ENCODE results near the gene TEK. TPM values are rescaled to one million over a fixed set of nuclear protein-coding genes. Genes with fewer than 3 reads are reported as not detected.
"Not testable (repeated sequence)": the region's sequence is repeated elsewhere in the genome, so short reads cannot be mapped to it uniquely, and the experiment has no call there.

Gene TEK
- total RNA-seq, 4 donors from 2014 or later, result 4.4 to 25.3 (median 13.2) TPM

DNA sequence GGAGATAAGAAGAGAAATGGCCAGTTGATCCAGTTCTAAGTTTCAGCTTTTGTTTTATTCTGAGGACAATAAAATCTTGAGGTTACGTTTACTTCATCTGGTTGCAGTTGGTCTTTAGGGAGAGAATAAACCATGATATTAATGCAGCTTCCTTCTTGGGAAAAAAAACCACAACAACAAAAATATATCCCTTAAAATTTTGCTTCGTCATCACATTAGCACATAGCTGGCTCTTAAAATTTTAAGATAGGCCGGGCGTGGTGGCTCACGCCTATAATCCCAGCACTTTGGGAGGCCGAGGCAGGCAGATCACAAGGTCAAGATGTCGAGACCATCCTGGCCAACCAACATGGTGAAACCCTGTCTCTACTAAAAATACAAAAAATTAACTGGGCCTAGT, 101.6 kb downstream of the TEK start:
- H3K27ac ChIP-seq, result no peak overlapping the region
- no peaks in the 10 kb centered on the region for H3K27me3 ChIP-seq
- no peaks in the 10 kb centered on the region for H3K9me3 ChIP-seq
- TF ChIP-seq CTCF (IDR thresholded peaks at IDR 0.05), result no peak
- no peak for TF ChIP-seq POLR2A (IDR thresholded peaks at IDR 0.05)
- no peak for TF ChIP-seq POLR2AphosphoS5 (IDR thresholded peaks at IDR 0.05)
- TF ChIP-seq EP300 (IDR thresholded peaks at IDR 0.05), result no peak
- no peak overlapping the region for H3K4me3 ChIP-seq
- H3K36me3 ChIP-seq, result no peaks in the 10 kb centered on the region
- 88 to 98% methylated on average over 1 to 5 of the region's 7 CpGs for WGBS, 2 donors (ENCODE audit: low coverage in 1 of 2)
- ATAC-seq, result no peak
- H3K4me1 ChIP-seq, result peaks cover 0 to 10% (median 0%) of the 10 kb centered on the region in 3 donors

GRCh38 chr9:27212191-27212590, 103.2 kb downstream of the TEK start:
- no peaks in the 10 kb centered on the region for H3K36me3 ChIP-seq
- no peaks in the 10 kb centered on the region for H3K9me3 ChIP-seq
- WGBS, 2 donors (ENCODE audit: low coverage in 1 of 2), result 63 to 66% methylated on average over 3 to 4 of the region's 4 CpGs
- no peak overlapping the region for H3K4me3 ChIP-seq
- H3K4me1 ChIP-seq, result peaks cover 0 to 10% (median 0%) of the 10 kb centered on the region in 3 donors
- no peaks in the 10 kb centered on the region for H3K27me3 ChIP-seq
- TF ChIP-seq CTCF (IDR thresholded peaks at IDR 0.05) (no peak), POLR2AphosphoS5 (IDR thresholded peaks at IDR 0.05) (no peak), POLR2A (IDR thresholded peaks at IDR 0.05) (no peak), EP300 (IDR thresholded peaks at IDR 0.05) (no peak)
- no peak for ATAC-seq
- no peak overlapping the region for H3K27ac ChIP-seq

GRCh38 chr9:27212621-27213020, 103.6 kb downstream of the TEK start:
- WGBS, 2 donors (ENCODE audit: low coverage in 1 of 2), result 89 to 91% methylated on average over 10 to 12 of the region's 14 CpGs
- ATAC-seq, result no peak
- Histone ChIP-seq H3K27ac (no peak overlapping the region), H3K4me1 (peaks cover 0 to 10% (median 0%) of the 10 kb centered on the region in 3 donors), H3K27me3 (no peaks in the 10 kb centered on the region), H3K4me3 (no peak overlapping the region), H3K9me3 (no peaks in the 10 kb centered on the region), H3K36me3 (no peaks in the 10 kb centered on the region)
- no peak for TF ChIP-seq POLR2A (IDR thresholded peaks at IDR 0.05)
- TF ChIP-seq CTCF (IDR thresholded peaks at IDR 0.05), result no peak
- TF ChIP-seq POLR2AphosphoS5 (IDR thresholded peaks at IDR 0.05), result no peak
- no peak for TF ChIP-seq EP300 (IDR thresholded peaks at IDR 0.05)

- Histone ChIP-seq H3K9me3 (peaks cover 0 to 12% (median 0%) of the 10 kb centered on the region in 3 donors), H3K27ac (no peak overlapping the region), H3K4me3 (no peak overlapping the region), H3K36me3 (no peaks in the 10 kb centered on the region), H3K4me1 (no peaks in the 10 kb centered on the region), H3K27me3 (no peaks in the 10 kb centered on the region)
- 84 to 98% methylated on average over 4 of the region's 4 CpGs for WGBS, 2 donors (ENCODE audit: low coverage in 1 of 2)
- ATAC-seq, result no peak
- no peak for TF ChIP-seq CTCF (IDR thresholded peaks at IDR 0.05)
- TF ChIP-seq POLR2A (IDR thresholded peaks at IDR 0.05), result no peak
- no peak for TF ChIP-seq EP300 (IDR thresholded peaks at IDR 0.05)
- no peak for TF ChIP-seq POLR2AphosphoS5 (IDR thresholded peaks at IDR 0.05)
These were observed 118.2 kb downstream of the TEK start for GRCh38 chr9:27227192-27227591.

DNA sequence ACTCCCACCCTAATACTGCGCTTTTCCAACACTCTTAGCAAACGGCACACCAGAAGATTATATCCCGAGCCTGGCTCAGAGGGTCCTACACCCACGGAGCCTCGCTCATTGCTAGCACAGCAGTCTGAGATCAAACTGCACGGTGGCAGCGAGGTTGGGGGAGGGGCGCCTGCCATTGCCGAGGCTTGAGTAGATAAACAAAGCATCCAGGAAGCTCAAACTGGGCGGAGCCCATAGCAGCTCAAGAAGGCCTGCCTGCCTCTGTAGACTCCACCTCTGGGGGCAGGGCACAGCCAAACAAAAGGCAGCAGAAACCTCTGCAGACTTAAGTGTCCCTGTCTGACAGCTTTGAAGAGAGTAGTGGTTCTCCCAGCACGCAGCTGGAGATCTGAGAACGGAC, 130.6 kb downstream of the TEK start:
- H3K27me3 ChIP-seq, ATAC-seq, H3K4me3 ChIP-seq, H3K27ac ChIP-seq, H3K36me3 ChIP-seq, H3K4me1 ChIP-seq: not testable (repeated sequence)
- peaks cover 0 to 46% (median 0%) of the 10 kb centered on the region in 3 donors for H3K9me3 ChIP-seq
- whole genome bisulfite sequencing, 2 donors (ENCODE audit: low coverage in 1 of 2), result no CpG with 5 or more reads among the region's 12 CpGs
